Upper lobe of left lung (tissue), 4 donors: Measurements from ENCODE around the gene JMY.

ENCODE experiments used
- CTCF ChIP-seq, 6 experiments: fragments of 450-650 bp in 4 of 6; fragments of 200-600 bp in 2 of 6; sonication (generic) in 2 of 6; IDR thresholded peaks; one replicate each; pipeline ENCODE4 v1.5.1; 2016 to 2019; ENCODE audit warnings: antibody characterized with exemption in 6 of 6
- POLR2A ChIP-seq, 4 donors: fragments of 450-650 bp; IDR thresholded peaks; one replicate each; pipeline ENCODE4 v1.5.1; 2016 to 2017; ENCODE audit warnings: antibody characterized with exemption in 4 of 4, mild to moderate bottlenecking in 2 of 4
- POLR2AphosphoS5 ChIP-seq, 2 donors: sonication (generic); formaldehyde crosslinking; IDR thresholded peaks; one replicate each; pipeline ENCODE4 v1.5.1; 2017; ENCODE audit warnings: antibody characterized with exemption in 2 of 2

GRCh38 chr5:79235634-79236361, at the start of gene JMY:
- TF ChIP-seq CTCF (IDR thresholded peaks at IDR 0.05): peak in 2 of 6 experiments; percentile 21 to 29
- TF ChIP-seq POLR2AphosphoS5 (IDR thresholded peaks at IDR 0.05): peak in 1 of 2 donors; percentile 89
- peak in 3 of 4 donors; percentile 75 to 88 (median 85) for TF ChIP-seq POLR2A (IDR thresholded peaks at IDR 0.05)
